SK-N-SH treated with all-trans-retinoic acid at 6 μM for 48 hours (cell line): ENCODE measurements around the gene ZBTB46.

Source experiments
- ATAC-seq: fragments of 200-7000 bp; cut with Tn5 transposase; 3 replicates; pipeline ENCODE4 v1.9.1; 2020; ENCODE audit warnings: mild to moderate bottlenecking, moderate library complexity
- ARNTL ChIP-seq: fragments of 450-650 bp; formaldehyde crosslinking; IDR thresholded peaks from 2 replicates; pipeline ENCODE4 v1.5.0; 2020; ENCODE audit warnings: low read depth, mild to moderate bottlenecking, moderate library complexity, borderline replicate concordance
- CSDC2 ChIP-seq: fragments of 250-450 bp; sonication (Bioruptor Pico); IDR thresholded peaks from 2 replicates; pipeline ENCODE4 v1.5.0; 2020; ENCODE audit warnings: mild to moderate bottlenecking, moderate library complexity
- ESRRG ChIP-seq: fragments of 250-450 bp; sonication (Bioruptor Pico); IDR thresholded peaks from 2 replicates; pipeline ENCODE4 v1.6.1; 2021; ENCODE audit warnings: mild to moderate bottlenecking
- GLIS3 ChIP-seq: fragments of 250-450 bp; sonication (Bioruptor Pico); IDR thresholded peaks from 2 replicates; pipeline ENCODE4 v1.5.0; 2020; ENCODE audit warnings: mild to moderate bottlenecking, moderate library complexity
- ISL1 ChIP-seq: fragments of 250-450 bp; sonication (Bioruptor Pico); IDR thresholded peaks from 2 replicates; pipeline ENCODE4 v2.1.2; 2022; ENCODE audit warnings: mild to moderate bottlenecking, moderate library complexity
- OSR1 ChIP-seq: fragments of 250-450 bp; sonication (Bioruptor Pico); IDR thresholded peaks from 2 replicates; pipeline ENCODE4 v1.8.0; 2022; ENCODE audit warnings: moderate library complexity, mild to moderate bottlenecking, inconsistent platforms
- PPARA ChIP-seq: fragments of 250-450 bp; sonication (Bioruptor Pico); IDR thresholded peaks from 2 replicates; pipeline ENCODE4 v1.5.0; 2020; ENCODE audit warnings: mild to moderate bottlenecking, borderline replicate concordance
- RARB ChIP-seq: fragments of 250-450 bp; sonication (Bioruptor Pico); IDR thresholded peaks from 2 replicates; pipeline ENCODE4 v1.8.0; 2021; ENCODE audit warnings: mild to moderate bottlenecking, moderate library complexity
- SNAI2 ChIP-seq: fragments of 250-450 bp; sonication (Bioruptor Pico); IDR thresholded peaks from 2 replicates; pipeline ENCODE4 v1.5.0; 2020; ENCODE audit warnings: mild to moderate bottlenecking, moderate library complexity
- TCF4 ChIP-seq: fragments of 250-450 bp; sonication (Bioruptor Pico); IDR thresholded peaks from 2 replicates; pipeline ENCODE4 v1.8.0; 2021; ENCODE audit warnings: mild to moderate bottlenecking, moderate library complexity, borderline replicate concordance
- TOX ChIP-seq: fragments of 250-450 bp; sonication (Bioruptor Pico); IDR thresholded peaks from 2 replicates; pipeline ENCODE4 v1.8.0; 2021; ENCODE audit warnings: mild to moderate bottlenecking, moderate library complexity, borderline replicate concordance
- ZC3H10 ChIP-seq: fragments of 250-450 bp; sonication (Bioruptor Pico); IDR thresholded peaks from 2 replicates; pipeline ENCODE4 v1.5.1; 2021; ENCODE audit warnings: mild to moderate bottlenecking, moderate library complexity
- ZFP3 ChIP-seq: fragments of 250-450 bp; sonication (Bioruptor Pico); IDR thresholded peaks from 2 replicates; pipeline ENCODE4 v1.5.0; 2020; ENCODE audit warnings: mild to moderate bottlenecking, moderate library complexity
- ZFP30 ChIP-seq: fragments of 450-650 bp; formaldehyde crosslinking; IDR thresholded peaks from 2 replicates; pipeline ENCODE4 v1.5.0; 2022; ENCODE audit warnings: mild to moderate bottlenecking, moderate library complexity
- ZNF565 ChIP-seq: fragments of 450-650 bp; formaldehyde crosslinking; conservative IDR thresholded peaks from 2 replicates; pipeline ENCODE4 v1.5.0; 2020; ENCODE audit warnings: low read depth, mild to moderate bottlenecking, moderate library complexity
- ZNF70 ChIP-seq: fragments of 450-650 bp; formaldehyde crosslinking; IDR thresholded peaks from 2 replicates; pipeline ENCODE4 v1.5.0; 2020; ENCODE audit warnings: mild to moderate bottlenecking, moderate library complexity
- ZNF8 ChIP-seq: fragments of 450-650 bp; formaldehyde crosslinking; IDR thresholded peaks from 2 replicates; pipeline ENCODE4 v1.5.0; 2020; ENCODE audit warnings: mild to moderate bottlenecking, moderate library complexity
- TF ChIP-seq, protein P1 (sequence below): fragments of 250-450 bp; sonication (Bioruptor Pico); IDR thresholded peaks from 2 replicates; pipeline ENCODE4 v1.8.0; 2020; ENCODE audit warnings: mild to moderate bottlenecking, moderate library complexity, borderline replicate concordance
- TF ChIP-seq, protein P2 (sequence below): fragments of 250-450 bp; sonication (Bioruptor Pico); IDR thresholded peaks from 2 replicates; pipeline ENCODE4 v1.5.1; 2021; ENCODE audit warnings: mild to moderate bottlenecking, moderate library complexity
- TF ChIP-seq, protein P3 (sequence below): fragments of 250-450 bp; sonication (Bioruptor Pico); IDR thresholded peaks from 2 replicates; pipeline ENCODE4 v1.8.0; 2021; ENCODE audit warnings: low read depth, mild to moderate bottlenecking, moderate library complexity, borderline replicate concordance
- TF ChIP-seq, protein P4 (sequence below): fragments of 250-450 bp; sonication (Bioruptor Pico); IDR thresholded peaks from 2 replicates; pipeline ENCODE4 v1.5.1; 2020; ENCODE audit warnings: low read depth, mild to moderate bottlenecking, moderate library complexity
- TF ChIP-seq, protein P5 (sequence below): fragments of 250-450 bp; sonication (Bioruptor Pico); IDR thresholded peaks from 2 replicates; pipeline ENCODE4 v1.5.0; 2020; ENCODE audit warnings: mild to moderate bottlenecking, moderate library complexity

ZBTB46 gene

DNA sequence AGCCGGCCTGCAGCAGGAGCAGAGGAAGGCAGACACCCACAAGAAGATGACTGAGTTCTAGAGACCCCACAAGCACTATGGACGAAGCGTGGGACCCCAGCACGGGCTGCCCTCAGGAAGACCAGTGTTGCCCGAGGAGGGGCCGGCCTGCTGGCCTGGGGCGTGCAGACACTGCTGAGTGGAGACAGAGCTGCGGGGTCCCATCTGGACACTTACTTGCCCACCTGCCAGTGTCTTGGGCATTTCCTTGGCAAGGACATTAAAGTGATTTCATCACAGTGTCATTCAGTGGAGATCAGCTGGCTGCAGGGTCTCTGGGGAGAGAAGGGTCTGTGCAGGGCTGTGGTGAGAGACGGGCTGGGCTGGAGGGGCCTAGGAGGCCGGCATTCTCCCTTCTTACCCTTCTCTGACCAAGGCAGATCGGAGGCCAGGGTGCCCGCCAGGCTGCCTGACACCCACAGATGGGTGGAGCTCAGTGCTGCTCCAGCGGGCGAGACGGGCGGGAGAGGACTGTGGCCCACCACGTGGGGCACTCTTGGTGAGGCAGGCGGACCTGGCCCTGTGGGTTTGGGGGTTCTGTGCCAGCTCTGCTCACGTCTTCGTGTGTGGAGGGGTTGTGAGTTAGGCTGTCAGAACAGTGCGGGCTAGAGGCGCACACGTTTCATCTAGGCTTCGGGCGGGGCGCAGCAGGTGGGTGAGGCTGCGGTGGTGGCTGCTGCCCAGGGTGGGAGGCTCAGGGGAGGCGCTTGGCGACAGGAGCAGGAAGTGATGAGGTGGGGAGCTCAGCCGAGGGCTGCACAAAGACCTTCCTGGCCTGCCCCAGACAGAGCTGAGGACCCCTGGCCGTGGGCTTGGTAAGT lies 95.0 kb downstream of the ZBTB46 start, which contains the start of gene LIME1:
LIME1 (plus strand) TSS at position 806 of the 860 bp plus-strand sequence. CDS start 886 bp downstream, outside the sequence.
- no peak for ATAC-seq

DNA sequence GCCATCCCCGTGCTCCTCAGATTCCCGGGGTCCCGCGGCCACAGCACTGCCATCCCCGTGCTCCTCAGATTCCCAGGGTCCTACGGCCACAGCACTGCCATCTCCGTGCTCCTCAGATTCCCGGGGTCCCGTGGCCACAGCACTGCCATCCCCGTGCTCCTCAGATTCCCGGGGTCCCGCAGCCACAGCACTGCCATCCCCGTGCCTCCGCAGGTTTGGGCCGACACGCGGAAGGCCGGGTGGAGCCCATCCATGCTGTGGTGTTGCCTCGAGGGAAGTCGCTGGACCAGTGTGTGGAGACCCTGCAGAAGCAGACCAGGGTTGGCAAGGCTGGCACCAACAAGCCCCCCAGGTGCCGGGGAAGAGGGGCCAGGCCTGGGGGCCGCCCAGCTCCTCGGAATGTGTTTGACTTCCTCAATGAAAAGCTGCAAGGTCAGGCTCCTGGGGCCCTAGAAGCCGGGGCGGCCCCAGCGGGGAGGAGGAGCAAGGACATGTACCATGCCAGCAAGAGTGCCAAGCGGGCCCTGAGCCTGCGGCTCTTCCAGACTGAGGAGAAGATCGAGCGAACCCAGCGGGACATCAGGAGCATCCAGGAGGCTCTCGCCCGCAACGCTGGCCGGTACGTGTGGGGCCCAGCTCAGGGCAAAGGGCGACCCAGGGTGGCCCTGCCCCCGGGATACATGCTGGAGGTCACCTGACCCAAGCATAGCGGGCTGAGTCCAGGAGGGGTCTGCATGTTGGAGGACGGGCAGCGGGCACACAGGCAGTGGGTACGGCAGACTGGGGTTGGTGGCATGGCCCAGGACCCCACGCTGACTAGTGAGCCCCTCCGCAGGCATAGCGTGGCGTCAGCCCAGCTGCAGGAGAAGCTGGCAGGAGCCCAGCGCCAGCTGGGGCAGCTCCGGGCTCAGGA lies 95.9 kb downstream of the ZBTB46 start:
- ATAC-seq: no peak

More for the DNA sequence above, 95.0 kb downstream of the ZBTB46 start, which contains the start of gene LIME1:
- TF ChIP-seq ZC3H10 (CRISPR knock-in tag) (no peak), TCF4 (CRISPR knock-in tag) (no peak), ARNTL (CRISPR knock-in tag) (no peak), ESRRG (CRISPR knock-in tag) (no peak), ZNF70 (CRISPR knock-in tag) (no peak), ZNF565 (CRISPR knock-in tag) (no peak), TOX (CRISPR knock-in tag) (no peak), PPARA (no peak), OSR1 (no peak), ZFP30 (no peak), ZFP3 (no peak), CSDC2 (CRISPR knock-in tag) (no peak)
- TF ChIP-seq, protein P1, sequence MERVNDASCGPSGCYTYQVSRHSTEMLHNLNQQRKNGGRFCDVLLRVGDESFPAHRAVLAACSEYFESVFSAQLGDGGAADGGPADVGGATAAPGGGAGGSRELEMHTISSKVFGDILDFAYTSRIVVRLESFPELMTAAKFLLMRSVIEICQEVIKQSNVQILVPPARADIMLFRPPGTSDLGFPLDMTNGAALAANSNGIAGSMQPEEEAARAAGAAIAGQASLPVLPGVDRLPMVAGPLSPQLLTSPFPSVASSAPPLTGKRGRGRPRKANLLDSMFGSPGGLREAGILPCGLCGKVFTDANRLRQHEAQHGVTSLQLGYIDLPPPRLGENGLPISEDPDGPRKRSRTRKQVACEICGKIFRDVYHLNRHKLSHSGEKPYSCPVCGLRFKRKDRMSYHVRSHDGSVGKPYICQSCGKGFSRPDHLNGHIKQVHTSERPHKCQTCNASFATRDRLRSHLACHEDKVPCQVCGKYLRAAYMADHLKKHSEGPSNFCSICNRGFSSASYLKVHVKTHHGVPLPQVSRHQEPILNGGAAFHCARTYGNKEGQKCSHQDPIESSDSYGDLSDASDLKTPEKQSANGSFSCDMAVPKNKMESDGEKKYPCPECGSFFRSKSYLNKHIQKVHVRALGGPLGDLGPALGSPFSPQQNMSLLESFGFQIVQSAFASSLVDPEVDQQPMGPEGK: no peak
- TF ChIP-seq, protein P2, sequence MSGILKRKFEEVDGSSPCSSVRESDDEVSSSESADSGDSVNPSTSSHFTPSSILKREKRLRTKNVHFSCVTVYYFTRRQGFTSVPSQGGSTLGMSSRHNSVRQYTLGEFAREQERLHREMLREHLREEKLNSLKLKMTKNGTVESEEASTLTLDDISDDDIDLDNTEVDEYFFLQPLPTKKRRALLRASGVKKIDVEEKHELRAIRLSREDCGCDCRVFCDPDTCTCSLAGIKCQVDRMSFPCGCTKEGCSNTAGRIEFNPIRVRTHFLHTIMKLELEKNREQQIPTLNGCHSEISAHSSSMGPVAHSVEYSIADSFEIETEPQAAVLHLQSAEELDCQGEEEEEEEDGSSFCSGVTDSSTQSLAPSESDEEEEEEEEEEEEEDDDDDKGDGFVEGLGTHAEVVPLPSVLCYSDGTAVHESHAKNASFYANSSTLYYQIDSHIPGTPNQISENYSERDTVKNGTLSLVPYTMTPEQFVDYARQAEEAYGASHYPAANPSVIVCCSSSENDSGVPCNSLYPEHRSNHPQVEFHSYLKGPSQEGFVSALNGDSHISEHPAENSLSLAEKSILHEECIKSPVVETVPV (CRISPR knock-in tag): no peak
- TF ChIP-seq, protein P3, sequence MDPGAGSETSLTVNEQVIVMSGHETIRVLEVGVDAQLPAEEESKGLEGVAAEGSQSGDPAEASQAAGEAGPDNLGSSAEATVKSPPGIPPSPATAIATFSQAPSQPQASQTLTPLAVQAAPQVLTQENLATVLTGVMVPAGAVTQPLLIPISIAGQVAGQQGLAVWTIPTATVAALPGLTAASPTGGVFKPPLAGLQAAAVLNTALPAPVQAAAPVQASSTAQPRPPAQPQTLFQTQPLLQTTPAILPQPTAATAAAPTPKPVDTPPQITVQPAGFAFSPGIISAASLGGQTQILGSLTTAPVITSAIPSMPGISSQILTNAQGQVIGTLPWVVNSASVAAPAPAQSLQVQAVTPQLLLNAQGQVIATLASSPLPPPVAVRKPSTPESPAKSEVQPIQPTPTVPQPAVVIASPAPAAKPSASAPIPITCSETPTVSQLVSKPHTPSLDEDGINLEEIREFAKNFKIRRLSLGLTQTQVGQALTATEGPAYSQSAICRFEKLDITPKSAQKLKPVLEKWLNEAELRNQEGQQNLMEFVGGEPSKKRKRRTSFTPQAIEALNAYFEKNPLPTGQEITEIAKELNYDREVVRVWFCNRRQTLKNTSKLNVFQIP (CRISPR knock-in tag): no peak
- TF ChIP-seq, protein P4, sequence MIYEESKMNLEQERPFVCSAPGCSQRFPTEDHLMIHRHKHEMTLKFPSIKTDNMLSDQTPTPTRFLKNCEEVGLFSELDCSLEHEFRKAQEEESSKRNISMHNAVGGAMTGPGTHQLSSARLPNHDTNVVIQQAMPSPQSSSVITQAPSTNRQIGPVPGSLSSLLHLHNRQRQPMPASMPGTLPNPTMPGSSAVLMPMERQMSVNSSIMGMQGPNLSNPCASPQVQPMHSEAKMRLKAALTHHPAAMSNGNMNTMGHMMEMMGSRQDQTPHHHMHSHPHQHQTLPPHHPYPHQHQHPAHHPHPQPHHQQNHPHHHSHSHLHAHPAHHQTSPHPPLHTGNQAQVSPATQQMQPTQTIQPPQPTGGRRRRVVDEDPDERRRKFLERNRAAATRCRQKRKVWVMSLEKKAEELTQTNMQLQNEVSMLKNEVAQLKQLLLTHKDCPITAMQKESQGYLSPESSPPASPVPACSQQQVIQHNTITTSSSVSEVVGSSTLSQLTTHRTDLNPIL (CRISPR knock-in tag): no peak
- TF ChIP-seq, protein P5, sequence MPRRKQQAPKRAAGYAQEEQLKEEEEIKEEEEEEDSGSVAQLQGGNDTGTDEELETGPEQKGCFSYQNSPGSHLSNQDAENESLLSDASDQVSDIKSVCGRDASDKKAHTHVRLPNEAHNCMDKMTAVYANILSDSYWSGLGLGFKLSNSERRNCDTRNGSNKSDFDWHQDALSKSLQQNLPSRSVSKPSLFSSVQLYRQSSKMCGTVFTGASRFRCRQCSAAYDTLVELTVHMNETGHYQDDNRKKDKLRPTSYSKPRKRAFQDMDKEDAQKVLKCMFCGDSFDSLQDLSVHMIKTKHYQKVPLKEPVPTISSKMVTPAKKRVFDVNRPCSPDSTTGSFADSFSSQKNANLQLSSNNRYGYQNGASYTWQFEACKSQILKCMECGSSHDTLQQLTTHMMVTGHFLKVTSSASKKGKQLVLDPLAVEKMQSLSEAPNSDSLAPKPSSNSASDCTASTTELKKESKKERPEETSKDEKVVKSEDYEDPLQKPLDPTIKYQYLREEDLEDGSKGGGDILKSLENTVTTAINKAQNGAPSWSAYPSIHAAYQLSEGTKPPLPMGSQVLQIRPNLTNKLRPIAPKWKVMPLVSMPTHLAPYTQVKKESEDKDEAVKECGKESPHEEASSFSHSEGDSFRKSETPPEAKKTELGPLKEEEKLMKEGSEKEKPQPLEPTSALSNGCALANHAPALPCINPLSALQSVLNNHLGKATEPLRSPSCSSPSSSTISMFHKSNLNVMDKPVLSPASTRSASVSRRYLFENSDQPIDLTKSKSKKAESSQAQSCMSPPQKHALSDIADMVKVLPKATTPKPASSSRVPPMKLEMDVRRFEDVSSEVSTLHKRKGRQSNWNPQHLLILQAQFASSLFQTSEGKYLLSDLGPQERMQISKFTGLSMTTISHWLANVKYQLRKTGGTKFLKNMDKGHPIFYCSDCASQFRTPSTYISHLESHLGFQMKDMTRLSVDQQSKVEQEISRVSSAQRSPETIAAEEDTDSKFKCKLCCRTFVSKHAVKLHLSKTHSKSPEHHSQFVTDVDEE: no peak
- TF ChIP-seq, all 23 proteins: peak for 0

More for the DNA sequence above, 95.9 kb downstream of the ZBTB46 start:
- no peak for TF ChIP-seq RARB (CRISPR knock-in tag)
- no peak for TF ChIP-seq ZC3H10 (CRISPR knock-in tag)
- TF ChIP-seq, protein P1: no peak
- TF ChIP-seq GLIS3 (CRISPR knock-in tag): no peak
- no peak for TF ChIP-seq SNAI2
- TF ChIP-seq ZNF8: no peak
- no peak for TF ChIP-seq ZFP30
- TF ChIP-seq ISL1 (CRISPR knock-in tag): no peak
- no peak for TF ChIP-seq OSR1
- TF ChIP-seq, protein P3 (CRISPR knock-in tag): no peak
- no peak for TF ChIP-seq TOX (CRISPR knock-in tag)
